ENCODE data around the gene PAFAH2.

The PAFAH2 gene

GRCh38 chr1:25918615-25919014, 79.2 kb downstream of the PAFAH2 start:
- no peaks in the 10 kb centered on the region for H3K9me3 ChIP-seq (ENCODE audit: control insufficient read depth in 2 of 2, low read length in 2 of 2)
- no peak overlapping the region for H3K27ac ChIP-seq (ENCODE audit: low read depth in 2 of 2, low read length in 2 of 2)

GRCh38 chr1:25917996-25918395, 79.9 kb downstream of the PAFAH2 start:
- Histone ChIP-seq H3K9me3 (ENCODE audit: control insufficient read depth in 2 of 2, low read length in 2 of 2) (no peaks in the 10 kb centered on the region), H3K9ac (ENCODE audit: low read depth in 1 of 2, low read length in 2 of 2) (no peak overlapping the region), H3K27me3 (ENCODE audit: control insufficient read depth in 2 of 2, insufficient read depth in 2 of 2, low read length in 2 of 2) (peaks cover 2 to 3% of the 10 kb centered on the region in 2 donors), H3K27ac (ENCODE audit: low read depth in 2 of 2, low read length in 2 of 2) (no peak overlapping the region), H3K4me3 (ENCODE audit: low read length in 2 of 2) (no peak overlapping the region), H3K4me1 (ENCODE audit: control insufficient read depth in 2 of 2, insufficient read depth in 2 of 2, low read length in 2 of 2) (peaks cover 6 to 9% of the 10 kb centered on the region in 2 donors), H3K36me3 (ENCODE audit: control insufficient read depth in 2 of 2, insufficient read depth in 2 of 2, low read length in 2 of 2) (no peaks in the 10 kb centered on the region)

More at GRCh38 chr1:25918615-25919014, 79.2 kb downstream of the PAFAH2 start:
- no peaks in the 10 kb centered on the region for H3K36me3 ChIP-seq (ENCODE audit: control insufficient read depth in 2 of 2, insufficient read depth in 2 of 2, low read length in 2 of 2)
- H3K4me1 ChIP-seq (ENCODE audit: control insufficient read depth in 2 of 2, insufficient read depth in 2 of 2, low read length in 2 of 2), result peaks cover 12 to 14% of the 10 kb centered on the region in 2 donors
- H3K27me3 ChIP-seq (ENCODE audit: control insufficient read depth in 2 of 2, insufficient read depth in 2 of 2, low read length in 2 of 2), result peaks cover 3 to 5% of the 10 kb centered on the region in 2 donors
- H3K9ac ChIP-seq (ENCODE audit: low read depth in 1 of 2, low read length in 2 of 2), result no peak overlapping the region
- no peak overlapping the region for H3K4me3 ChIP-seq (ENCODE audit: low read length in 2 of 2)

GRCh38 chr1:25916460-25916859, 81.4 kb downstream of the PAFAH2 start:
- Histone ChIP-seq H3K9me3 (ENCODE audit: control insufficient read depth in 2 of 2, low read length in 2 of 2) (no peaks in the 10 kb centered on the region), H3K27me3 (ENCODE audit: control insufficient read depth in 2 of 2, insufficient read depth in 2 of 2, low read length in 2 of 2) (peaks cover 0 to 3% of the 10 kb centered on the region in 2 donors)

GRCh38 chr1:25914074-25914995, 83.5 kb downstream of the PAFAH2 start:
- H3K9ac ChIP-seq (ENCODE audit: low read depth in 1 of 2, low read length in 2 of 2), result no peak overlapping the region
- H3K27ac ChIP-seq (ENCODE audit: low read depth in 2 of 2, low read length in 2 of 2), result no peak overlapping the region
- no peaks in the 10 kb centered on the region for H3K36me3 ChIP-seq (ENCODE audit: control insufficient read depth in 2 of 2, insufficient read depth in 2 of 2, low read length in 2 of 2)

More at GRCh38 chr1:25916460-25916859, 81.4 kb downstream of the PAFAH2 start:
- H3K4me1 ChIP-seq (ENCODE audit: control insufficient read depth in 2 of 2, insufficient read depth in 2 of 2, low read length in 2 of 2), result no peaks in the 10 kb centered on the region
- no peak overlapping the region for H3K4me3 ChIP-seq (ENCODE audit: low read length in 2 of 2)
- H3K36me3 ChIP-seq (ENCODE audit: control insufficient read depth in 2 of 2, insufficient read depth in 2 of 2, low read length in 2 of 2), result no peaks in the 10 kb centered on the region
- H3K9ac ChIP-seq (ENCODE audit: low read depth in 1 of 2, low read length in 2 of 2), result no peak overlapping the region
- H3K27ac ChIP-seq (ENCODE audit: low read depth in 2 of 2, low read length in 2 of 2), result no peak overlapping the region

GRCh38 chr1:25913206-25913605, 84.7 kb downstream of the PAFAH2 start:
- Histone ChIP-seq H3K9me3 (ENCODE audit: control insufficient read depth in 2 of 2, low read length in 2 of 2) (no peaks in the 10 kb centered on the region), H3K4me1 (ENCODE audit: control insufficient read depth in 2 of 2, insufficient read depth in 2 of 2, low read length in 2 of 2) (no peaks in the 10 kb centered on the region), H3K4me3 (ENCODE audit: low read length in 2 of 2) (no peak overlapping the region)

More at GRCh38 chr1:25914074-25914995, 83.5 kb downstream of the PAFAH2 start:
- Histone ChIP-seq H3K4me3 (ENCODE audit: low read length in 2 of 2) (no peak overlapping the region), H3K27me3 (ENCODE audit: control insufficient read depth in 2 of 2, insufficient read depth in 2 of 2, low read length in 2 of 2) (no peaks in the 10 kb centered on the region), H3K9me3 (ENCODE audit: control insufficient read depth in 2 of 2, low read length in 2 of 2) (no peaks in the 10 kb centered on the region), H3K4me1 (ENCODE audit: control insufficient read depth in 2 of 2, insufficient read depth in 2 of 2, low read length in 2 of 2) (no peaks in the 10 kb centered on the region)

GRCh38 chr1:25912076-25912831, 85.6 kb downstream of the PAFAH2 start:
- H3K9me3 ChIP-seq (ENCODE audit: control insufficient read depth in 2 of 2, low read length in 2 of 2), result no peaks in the 10 kb centered on the region
- H3K4me3 ChIP-seq (ENCODE audit: low read length in 2 of 2), result no peak overlapping the region
- H3K4me1 ChIP-seq (ENCODE audit: control insufficient read depth in 2 of 2, insufficient read depth in 2 of 2, low read length in 2 of 2), result no peaks in the 10 kb centered on the region
- no peak overlapping the region for H3K9ac ChIP-seq (ENCODE audit: low read depth in 1 of 2, low read length in 2 of 2)
- no peaks in the 10 kb centered on the region for H3K27me3 ChIP-seq (ENCODE audit: control insufficient read depth in 2 of 2, insufficient read depth in 2 of 2, low read length in 2 of 2)
- H3K36me3 ChIP-seq (ENCODE audit: control insufficient read depth in 2 of 2, insufficient read depth in 2 of 2, low read length in 2 of 2), result no peaks in the 10 kb centered on the region
- H3K27ac ChIP-seq (ENCODE audit: low read depth in 2 of 2, low read length in 2 of 2), result no peak overlapping the region

More at GRCh38 chr1:25913206-25913605, 84.7 kb downstream of the PAFAH2 start:
- H3K9ac ChIP-seq (ENCODE audit: low read depth in 1 of 2, low read length in 2 of 2), result no peak overlapping the region
- H3K36me3 ChIP-seq (ENCODE audit: control insufficient read depth in 2 of 2, insufficient read depth in 2 of 2, low read length in 2 of 2), result no peaks in the 10 kb centered on the region
- no peak overlapping the region for H3K27ac ChIP-seq (ENCODE audit: low read depth in 2 of 2, low read length in 2 of 2)
- H3K27me3 ChIP-seq (ENCODE audit: control insufficient read depth in 2 of 2, insufficient read depth in 2 of 2, low read length in 2 of 2), result no peaks in the 10 kb centered on the region

GRCh38 chr1:25911162-25911561, 86.7 kb downstream of the PAFAH2 start:
- Histone ChIP-seq H3K27ac (ENCODE audit: low read depth in 2 of 2, low read length in 2 of 2) (no peak overlapping the region), H3K9me3 (ENCODE audit: control insufficient read depth in 2 of 2, low read length in 2 of 2) (no peaks in the 10 kb centered on the region), H3K9ac (ENCODE audit: low read depth in 1 of 2, low read length in 2 of 2) (no peak overlapping the region), H3K36me3 (ENCODE audit: control insufficient read depth in 2 of 2, insufficient read depth in 2 of 2, low read length in 2 of 2) (no peaks in the 10 kb centered on the region), H3K4me3 (ENCODE audit: low read length in 2 of 2) (no peak overlapping the region), H3K4me1 (ENCODE audit: control insufficient read depth in 2 of 2, insufficient read depth in 2 of 2, low read length in 2 of 2) (peaks cover 4% of the 10 kb centered on the region in 2 donors), H3K27me3 (ENCODE audit: control insufficient read depth in 2 of 2, insufficient read depth in 2 of 2, low read length in 2 of 2) (no peaks in the 10 kb centered on the region)
